HCT116 (cell line): ENCODE data around the gene TNNT2. TPM values are rescaled to one million over a fixed set of nuclear protein-coding genes. Genes with fewer than 3 reads are reported as not detected.

Experiments used
- ATAC-seq: fragments of 200-7000 bp; cut with Tn5 transposase; 2 replicates; pipeline ENCODE4 v1.9.1; 2020; ENCODE audit warnings: mild to moderate bottlenecking, moderate library complexity
- BruUV-seq: library from RNA; stranded (reverse); fragments of 400-500 nt; replicated peaks from 2 replicates; lab custom pipeline; 2021; lab: Mats Ljungman, UMichigan
- CTCF ChIA-PET: fragments of 300-600 bp; sonication (Branson Sonifier 250); formaldehyde crosslinking; loops from one replicate; lab custom pipeline; 2021; ENCODE audit warnings: antibody characterized with exemption; lab: Charles Lee
- POLR2A ChIA-PET: fragments of 300-600, 350-600 bp; sonication (Branson Sonifier 250); formaldehyde crosslinking; loops from one replicate; lab custom pipeline; 2021; ENCODE audit warnings: antibody characterized with exemption; lab: Charles Lee
- RAD21 ChIA-PET, 2 experiments: fragments of 300-600 bp; sonication (Branson Sonifier 250); formaldehyde crosslinking; loops; one replicate each; lab custom pipeline; 2023; ENCODE audit warnings: low total read pairs in 2 of 2; ENCODE audit not compliant: uncharacterized antibody in 2 of 2, unreplicated experiment in 2 of 2, low non-redundant PET in 1 of 2; lab: Charles Lee
- DNase-seq: peaks from one replicate; pipeline ENCODE4 v3.0.0-alpha.2; 2010; ENCODE audit warnings: low read depth, low spot score
- H2AFZ ChIP-seq: fragments of 200-600 bp; shearing (Covaris generic), sonication (generic); 2 replicates; pipeline ENCODE4 v1.6.1; 2017; ENCODE audit warnings: low read depth, mixed run types, mixed read lengths, antibody characterized with exemption, low read length; ENCODE audit not compliant: poor library complexity, severe bottlenecking
- H3K27ac ChIP-seq: 2 replicates; pipeline ENCODE4 v1.5.1; 2012; ENCODE audit warnings: low read depth, low read length
- H3K27me3 ChIP-seq: fragments of 200-600 bp; sonication (generic); 2 replicates; pipeline ENCODE4 v1.6.1; 2016; ENCODE audit warnings: mixed run types, low read length, mixed read lengths; ENCODE audit not compliant: insufficient read depth
- H3K36me3 ChIP-seq, 2 experiments: fragments of 200-500 bp in 1 of 2; fragments of 200-600 bp in 1 of 2; sonication (Bioruptor generic) in 1 of 2; sonication (generic) in 1 of 2; 2 replicates each; pipeline versions ENCODE4 v1.5.1 to v1.6.1; 2014 to 2016; ENCODE audit warnings: low read length in 2 of 2, inconsistent platforms in 1 of 2, mixed read lengths in 1 of 2, mixed run types in 1 of 2; ENCODE audit not compliant: insufficient read depth in 2 of 2, control insufficient read depth in 1 of 2
- H3K4me1 ChIP-seq, 2 experiments: fragments of 200-600 bp in 1 of 2; sonication (generic) in 1 of 2; 2 replicates each; pipeline versions ENCODE4 v1.5.1 to v1.6.1; 2012 to 2017; ENCODE audit warnings: low read length in 2 of 2, inconsistent platforms in 1 of 2, mild to moderate bottlenecking in 1 of 2, mixed read lengths in 1 of 2, mixed run types in 1 of 2, moderate library complexity in 1 of 2; ENCODE audit not compliant: insufficient read depth in 2 of 2, control insufficient read depth in 1 of 2
- H3K4me2 ChIP-seq: fragments of 200-600 bp; sonication (generic); 2 replicates; pipeline ENCODE4 v1.6.1; 2017; ENCODE audit warnings: mixed run types, low read length, mixed read lengths
- H3K4me3 ChIP-seq, 2 experiments: fragments of 200-600 bp in 1 of 2; sonication (generic) in 1 of 2; replicated peaks in 1 of 2; 2 replicates each; pipeline ENCODE4 v1.5.1; 2011 to 2016; ENCODE audit warnings: low read length in 2 of 2, control low read depth in 1 of 2, low read depth in 1 of 2, mild to moderate bottlenecking in 1 of 2, mixed read lengths in 1 of 2, mixed run types in 1 of 2
- H3K79me2 ChIP-seq: fragments of 200-600 bp; sonication (generic); 2 replicates; pipeline ENCODE4 v1.6.1; 2017; ENCODE audit warnings: mild to moderate bottlenecking, mixed run types, low read length, moderate library complexity, mixed read lengths; ENCODE audit not compliant: insufficient read depth
- H3K9ac ChIP-seq: fragments of 200-600 bp; sonication (generic); 2 replicates; pipeline ENCODE4 v1.6.1; 2016; ENCODE audit warnings: low read length, mixed read lengths
- H3K9me2 ChIP-seq: fragments of 200-600 bp; sonication (generic), shearing (Covaris generic); 2 replicates; pipeline ENCODE4 v1.6.1; 2017; ENCODE audit warnings: mixed run types, mild to moderate bottlenecking, moderate library complexity; ENCODE audit not compliant: insufficient read depth
- H3K9me3 ChIP-seq, 2 experiments: fragments of 200-500 bp in 1 of 2; fragments of 200-600 bp in 1 of 2; sonication (Bioruptor generic) in 1 of 2; sonication (generic) in 1 of 2; 2 replicates each; pipeline ENCODE4 v1.6.1; 2014 to 2017; ENCODE audit warnings: low read length in 2 of 2, mixed read lengths in 2 of 2, inconsistent platforms in 1 of 2, low read depth in 1 of 2, mild to moderate bottlenecking in 1 of 2, mixed run types in 1 of 2, moderate library complexity in 1 of 2; ENCODE audit not compliant: control insufficient read depth in 1 of 2, insufficient read depth in 1 of 2
- H4K20me1 ChIP-seq: fragments of 200-600 bp; sonication (generic), shearing (Covaris generic); 2 replicates; pipeline ENCODE4 v1.6.1; 2017; ENCODE audit warnings: mixed run types, mild to moderate bottlenecking, moderate library complexity; ENCODE audit not compliant: insufficient read depth
- CBX3 ChIP-seq: IDR thresholded peaks from 2 replicates; pipeline ENCODE4 v1.6.1; 2012; ENCODE audit warnings: low read depth
- CEBPB ChIP-seq: IDR thresholded peaks from 2 replicates; pipeline ENCODE4 v1.6.1; 2012; ENCODE audit warnings: low read depth
- EGR1 ChIP-seq: IDR thresholded peaks from 2 replicates; pipeline ENCODE4 v1.6.1; 2012; ENCODE audit warnings: low read depth
- ELF1 ChIP-seq: IDR thresholded peaks from 2 replicates; pipeline ENCODE4 v1.6.1; 2012; ENCODE audit warnings: low read depth, borderline replicate concordance
- EZH2 ChIP-seq: fragments of 200-600 bp; sonication (generic); IDR thresholded peaks from 2 replicates; pipeline ENCODE4 v1.6.1; 2017; ENCODE audit warnings: antibody characterized with exemption, mixed run types
- FOSL1 ChIP-seq: IDR thresholded peaks from 2 replicates; pipeline ENCODE4 v1.6.1; 2012; ENCODE audit warnings: low read depth
- JUND ChIP-seq: IDR thresholded peaks from 2 replicates; pipeline ENCODE4 v1.6.1; 2012
- MAX ChIP-seq: IDR thresholded peaks from 2 replicates; pipeline ENCODE4 v1.6.1; 2012
- POLR2AphosphoS5 ChIP-seq: IDR thresholded peaks from 2 replicates; pipeline ENCODE4 v1.6.1; 2011; ENCODE audit warnings: mild to moderate bottlenecking, low read depth, low read length, moderate library complexity
- SIN3A ChIP-seq: IDR thresholded peaks from 2 replicates; pipeline ENCODE4 v1.6.1; 2012; ENCODE audit warnings: low read depth
- SP1 ChIP-seq: IDR thresholded peaks from 2 replicates; pipeline ENCODE4 v1.6.1; 2012; ENCODE audit warnings: low read depth
- ZFX ChIP-seq: fragments of 450-650 bp; IDR thresholded peaks from 2 replicates; pipeline ENCODE4 v1.6.1; 2017
- ZNF274 ChIP-seq: fragments of 200-500 bp; sonication (Bioruptor generic); IDR thresholded peaks from 2 replicates; pipeline ENCODE4 v1.6.1; 2014; ENCODE audit warnings: mild to moderate bottlenecking, low read depth, low read length, inconsistent platforms
- intact Hi-C: fragments of 100-400 bp; cut with micrococcal nuclease; formaldehyde crosslinking; loops from 2 replicates; pipeline ENCODE4 v1.10.0; 2022
- total RNA-seq: library from RNA; stranded (reverse); gene quantifications from one replicate; pipeline ENCODE4 v1.2.1, GENCODE V29; 2021; ENCODE audit not compliant: unreplicated experiment

The TNNT2 gene
- total RNA-seq, 1 experiment from 2014 or later, result 2.0 TPM

GRCh38 chr1:201366696-201367095 lies 10.8 kb downstream of the TNNT2 start:
- Histone ChIP-seq H3K9me2 (no peaks in the 10 kb centered on the region), H3K9me3 (no peaks in the 10 kb centered on the region), H3K79me2 (no peaks in the 10 kb centered on the region), H3K4me2 (no peak overlapping the region), H3K27ac (no peak overlapping the region), H2AFZ (no peak overlapping the region), H4K20me1 (no peaks in the 10 kb centered on the region), H3K36me3 (no peaks in the 10 kb centered on the region), H3K4me3 (no peak overlapping the region), H3K4me1 (no peaks in the 10 kb centered on the region), H3K9ac (no peak overlapping the region), H3K27me3 (peaks cover 28% of the 10 kb centered on the region; the same call in 1 of the 2 replicates)
- TF ChIP-seq CBX3 (no peak), ELF1 (no peak), SP1 (no peak), POLR2AphosphoS5 (no peak), EZH2 (no peak), JUND (no peak), SIN3A (no peak)
- DNase-seq (no peak), ATAC-seq (no peak)
- intact Hi-C loops, result no loop called here
- ChIA-PET RAD21 (no interaction called here), POLR2A (no interaction called here), CTCF (no interaction called here)
- no TSS peak for BruUV-seq

- H3K4me1 ChIP-seq, result no peaks in the 10 kb centered on the region
- intact Hi-C loops, result no loop called here
- H3K9ac ChIP-seq, result no peak overlapping the region
- no peaks in the 10 kb centered on the region for H3K36me3 ChIP-seq
- CTCF ChIA-PET, result interaction anchor here (1.0 kb wide), 1 partner anchor 19 kb away, joined by 3 read pairs; no protein-coding TSS in a partner anchor
- POLR2A ChIA-PET, result no interaction called here
- H3K9me3 ChIP-seq, result no peaks in the 10 kb centered on the region
- TF ChIP-seq SP1 (no peak), MAX (no peak), EGR1 (no peak), ZFX (no peak), CEBPB (no peak), FOSL1 (no peak), POLR2AphosphoS5 (no peak), ZNF274 (no peak)
- H3K4me3 ChIP-seq, result no peak overlapping the region
- no peaks in the 10 kb centered on the region for H4K20me1 ChIP-seq
- no TSS peak for BruUV-seq
- H3K9me2 ChIP-seq, result no peaks in the 10 kb centered on the region
- DNase-seq (no peak), ATAC-seq (no peak)
- peaks cover 28% of the 10 kb centered on the region; the same call in 1 of the 2 replicates for H3K27me3 ChIP-seq
- no peak overlapping the region for H2AFZ ChIP-seq
- RAD21 ChIA-PET, result no interaction called here
- no peak overlapping the region for H3K27ac ChIP-seq
- H3K79me2 ChIP-seq, result no peaks in the 10 kb centered on the region
- H3K4me2 ChIP-seq, result no peak overlapping the region
Observed at GRCh38 chr1:201365251-201365650, 12.2 kb downstream of the TNNT2 start.
